ENCODE data around the gene ZCCHC10.
"Not testable (repeated sequence)": the region's sequence is repeated elsewhere in the genome, so short reads cannot be mapped to it uniquely, and the experiment has no call there.

ZCCHC10 gene

GRCh38 chr5:133051542-133052316, 25.4 kb upstream of the ZCCHC10 start, which contains the start of gene HSPA4:
Gene HSPA4, plus strand, starts transcription at chr5:133052013. Its CDS starts 238 bp downstream, at chr5:133052251.
- H3K27ac ChIP-seq, result peak within 1 kb of the TSS; percentile 98
- CTCF ChIA-PET, result no interaction called here
- TF ChIP-seq CTCF (conservative IDR thresholded peaks at IDR 0.05; ENCODE audit: low read depth), result no peak
- DNase-seq (ENCODE audit: low spot score), result peak; percentile 99
- POLR2A ChIA-PET (ENCODE audit: low non-redundant PET), result interaction anchor here (0.6 to 2.3 kb wide), 8 partner anchors 8 to 89 kb away, joined by 4 to 21 read pairs (median 4); partner anchors contain the start of gene AFF4

GRCh38 chr5:133051061-133051541, 24.8 kb upstream of the ZCCHC10 start:
- CTCF ChIA-PET, result no interaction called here
- no peak for DNase-seq (ENCODE audit: low spot score)
- peak overlapping the region; percentile 98 for H3K27ac ChIP-seq
- no peak for TF ChIP-seq CTCF (conservative IDR thresholded peaks at IDR 0.05; ENCODE audit: low read depth)
- POLR2A ChIA-PET (ENCODE audit: low non-redundant PET), result interaction anchor here (0.6 to 2.3 kb wide), 7 partner anchors 7 to 88 kb away, joined by 4 to 21 read pairs (median 4); partner anchors contain the start of gene AFF4

GRCh38 chr5:133050521-133050920, 24.2 kb upstream of the ZCCHC10 start:
- ChIA-PET CTCF (no interaction called here), POLR2A (ENCODE audit: low non-redundant PET) (interaction anchor here (1.1 to 1.8 kb wide), 3 partner anchors 9 to 25 kb away, joined by 4 to 7 read pairs (median 4); no protein-coding TSS in a partner anchor)
- no peak for TF ChIP-seq CTCF (conservative IDR thresholded peaks at IDR 0.05; ENCODE audit: low read depth)
- no peak overlapping the region for H3K27ac ChIP-seq
- no peak for DNase-seq (ENCODE audit: low spot score)

- no peak for DNase-seq (ENCODE audit: low spot score)
- H3K27ac ChIP-seq, result no peak overlapping the region
- POLR2A ChIA-PET (ENCODE audit: low non-redundant PET), result no interaction called here
- no peak for TF ChIP-seq CTCF (conservative IDR thresholded peaks at IDR 0.05; ENCODE audit: low read depth)
- CTCF ChIA-PET, result interaction anchor here (0.7 kb wide), 2 partner anchors 53 to 1710 kb away, joined by 3 to 6 read pairs; no protein-coding TSS in a partner anchor
Observed at GRCh38 chr5:133049726-133050048, 23.3 kb upstream of the ZCCHC10 start.

- POLR2A ChIA-PET (ENCODE audit: low non-redundant PET), result no interaction called here
- DNase-seq (ENCODE audit: low spot score), result no peak
- TF ChIP-seq CTCF (conservative IDR thresholded peaks at IDR 0.05; ENCODE audit: low read depth), result no peak
- CTCF ChIA-PET, result interaction anchor here (0.7 to 0.9 kb wide), 3 partner anchors 16 to 1710 kb away, joined by 3 to 6 read pairs (median 4); no protein-coding TSS in a partner anchor
- H3K27ac ChIP-seq, result no peak overlapping the region
Observed at GRCh38 chr5:133048993-133049725, 22.8 kb upstream of the ZCCHC10 start.

- DNase-seq (ENCODE audit: low spot score), result no peak
- ChIA-PET CTCF (no interaction called here), POLR2A (ENCODE audit: low non-redundant PET) (interaction anchor here (0.6 kb wide), 1 partner anchor 248 kb away, joined by 3 read pairs; no protein-coding TSS in a partner anchor)
- TF ChIP-seq CTCF (conservative IDR thresholded peaks at IDR 0.05; ENCODE audit: low read depth), result no peak
- no peak overlapping the region for H3K27ac ChIP-seq
Observed at GRCh38 chr5:133047404-133047803, 21.1 kb upstream of the ZCCHC10 start.

- H3K27ac ChIP-seq; DNase-seq (ENCODE audit: low spot score); POLR2A ChIA-PET (ENCODE audit: low non-redundant PET): not testable (repeated sequence)
- CTCF ChIA-PET, result interaction anchor here (0.6 kb wide), 1 partner anchor 597 kb away, joined by 3 read pairs; no protein-coding TSS in a partner anchor
Observed at GRCh38 chr5:133046560-133046959, 20.2 kb upstream of the ZCCHC10 start.
